SU-DHL-6 (cell line): ENCODE measurements around the gene CCZ1.
"Not testable (repeated sequence)": the region's sequence is repeated elsewhere in the genome, so short reads cannot be mapped to it uniquely, and the experiment has no call there.

Source experiments
- CTCF ChIP-seq: fragments of 200-600 bp; sonication (generic); IDR thresholded peaks from one replicate; pipeline ENCODE4 v1.5.1; 2017; ENCODE audit warnings: antibody characterized with exemption, mild to moderate bottlenecking, low read length, moderate library complexity; ENCODE audit not compliant: insufficient read depth, poor library complexity, severe bottlenecking
- EZH2phosphoT487 ChIP-seq: fragments of 200-600 bp; sonication (generic), shearing (Covaris generic); conservative IDR thresholded peaks from 2 replicates; pipeline ENCODE4 v1.6.1; 2018; ENCODE audit warnings: mild to moderate bottlenecking, antibody characterized with exemption, low read length, moderate library complexity, mixed read lengths

- TF ChIP-seq CTCF, EZH2phosphoT487: not testable (repeated sequence)
Measured at GRCh38 chr7:5908835-5909234, 10.3 kb downstream of the CCZ1 start.
